ENCODE results near the gene GOLM1. TPM values are rescaled to one million over a fixed set of nuclear protein-coding genes. Genes with fewer than 3 reads are reported as not detected.

GOLM1 gene
- total RNA-seq, 1 experiment from 2014 or later: 73.4 TPM

DNA sequence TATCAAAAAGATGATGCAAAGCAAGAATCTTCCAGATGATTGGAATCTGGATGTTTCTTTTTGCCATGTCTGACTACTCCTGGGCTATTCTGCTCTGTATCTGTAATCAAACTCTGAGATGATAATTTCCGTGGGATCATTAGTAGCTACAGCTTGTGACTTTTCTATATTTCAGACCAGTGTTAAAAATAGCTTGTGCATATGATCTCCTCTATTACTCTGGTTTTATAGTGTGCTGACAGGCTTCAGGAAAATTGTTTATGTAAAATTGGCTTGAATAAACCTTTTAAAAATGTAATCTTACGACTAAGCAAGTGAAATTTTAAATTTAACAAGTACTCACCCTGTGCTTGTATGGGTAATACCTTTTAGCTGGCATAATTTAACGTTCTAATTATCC is 118.0 kb downstream of the GOLM1 start:
- DNase-seq (ENCODE audit: low read depth, low spot score) (no peak), ATAC-seq (no peak)
- Histone ChIP-seq H3K9me3 (ENCODE audit: control insufficient read depth, insufficient read depth, low read depth, low read length) (no peaks in the 10 kb centered on the region), H3K27me3 (ENCODE audit: control insufficient read depth, insufficient read depth, low read length) (no peaks in the 10 kb centered on the region), H3K36me3 (ENCODE audit: control insufficient read depth, insufficient read depth, low read length) (peaks cover 12% of the 10 kb centered on the region), H3K4me1 (ENCODE audit: control insufficient read depth, insufficient read depth, low read length) (no peaks in the 10 kb centered on the region), H3K27ac (ENCODE audit: low read length) (no peak overlapping the region), H3K4me3 (ENCODE audit: low read depth in 2 of 2, low read length in 2 of 2) (no peak overlapping the region)
- ChIA-PET CTCF (interaction anchor here (0.6 kb wide), 1 partner anchor 311 kb away, joined by 8 read pairs; no protein-coding TSS in a partner anchor), POLR2A (no interaction called here)
- in situ Hi-C loops (cut with HindIII; ENCODE audit: low pct_unique_long_range_greater_than_20kb, low sequenced_read_pairs) (no loop called here), intact Hi-C loops (cut with micrococcal nuclease; ENCODE audit: unreplicated experiment) (no loop called here)
- TF ChIP-seq TCF7L2 (IDR thresholded peaks at IDR 0.05; ENCODE audit: low read depth, low read length) (no peak), REST (IDR thresholded peaks at IDR 0.05; ENCODE audit: insufficient read depth in 1 of 2, low read depth in 2 of 2, low read length in 1 of 2) (no peak), POLR2AphosphoS5 (IDR thresholded peaks at IDR 0.05; ENCODE audit: low read depth, low read length) (no peak), SIN3A (IDR thresholded peaks at IDR 0.05; ENCODE audit: borderline replicate concordance, insufficient read depth, low read depth, low read length) (no peak)
- TF ChIP-seq, protein P1, sequence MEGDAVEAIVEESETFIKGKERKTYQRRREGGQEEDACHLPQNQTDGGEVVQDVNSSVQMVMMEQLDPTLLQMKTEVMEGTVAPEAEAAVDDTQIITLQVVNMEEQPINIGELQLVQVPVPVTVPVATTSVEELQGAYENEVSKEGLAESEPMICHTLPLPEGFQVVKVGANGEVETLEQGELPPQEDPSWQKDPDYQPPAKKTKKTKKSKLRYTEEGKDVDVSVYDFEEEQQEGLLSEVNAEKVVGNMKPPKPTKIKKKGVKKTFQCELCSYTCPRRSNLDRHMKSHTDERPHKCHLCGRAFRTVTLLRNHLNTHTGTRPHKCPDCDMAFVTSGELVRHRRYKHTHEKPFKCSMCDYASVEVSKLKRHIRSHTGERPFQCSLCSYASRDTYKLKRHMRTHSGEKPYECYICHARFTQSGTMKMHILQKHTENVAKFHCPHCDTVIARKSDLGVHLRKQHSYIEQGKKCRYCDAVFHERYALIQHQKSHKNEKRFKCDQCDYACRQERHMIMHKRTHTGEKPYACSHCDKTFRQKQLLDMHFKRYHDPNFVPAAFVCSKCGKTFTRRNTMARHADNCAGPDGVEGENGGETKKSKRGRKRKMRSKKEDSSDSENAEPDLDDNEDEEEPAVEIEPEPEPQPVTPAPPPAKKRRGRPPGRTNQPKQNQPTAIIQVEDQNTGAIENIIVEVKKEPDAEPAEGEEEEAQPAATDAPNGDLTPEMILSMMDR (IDR thresholded peaks at IDR 0.05): no peak
- no TSS peak for BruUV-seq (replicated peaks)

GRCh38 chr9:85978496-85978895 is 120.9 kb downstream of the GOLM1 start:
- Histone ChIP-seq H3K27me3 (ENCODE audit: control insufficient read depth, insufficient read depth, low read length) (no peaks in the 10 kb centered on the region), H3K4me1 (ENCODE audit: control insufficient read depth, insufficient read depth, low read length) (no peaks in the 10 kb centered on the region), H3K4me3 (ENCODE audit: low read depth in 2 of 2, low read length in 2 of 2) (no peak overlapping the region), H3K27ac (ENCODE audit: low read length) (no peak overlapping the region), H3K9me3 (ENCODE audit: control insufficient read depth, insufficient read depth, low read depth, low read length) (no peaks in the 10 kb centered on the region), H3K36me3 (ENCODE audit: control insufficient read depth, insufficient read depth, low read length) (peaks cover 15% of the 10 kb centered on the region)
- intact Hi-C loops (cut with micrococcal nuclease; ENCODE audit: unreplicated experiment) (no loop called here), in situ Hi-C loops (cut with HindIII; ENCODE audit: low pct_unique_long_range_greater_than_20kb, low sequenced_read_pairs) (no loop called here)
- CTCF ChIA-PET: no interaction called here
- no peak for TF ChIP-seq POLR2AphosphoS5 (IDR thresholded peaks at IDR 0.05; ENCODE audit: low read depth, low read length)
- TF ChIP-seq, protein P1 (IDR thresholded peaks at IDR 0.05): no peak
- no peak for TF ChIP-seq REST (IDR thresholded peaks at IDR 0.05; ENCODE audit: insufficient read depth in 1 of 2, low read depth in 2 of 2, low read length in 1 of 2)
- POLR2A ChIA-PET: no interaction called here
- DNase-seq (ENCODE audit: low read depth, low spot score) (no peak), ATAC-seq (no peak)
- no TSS peak for BruUV-seq (replicated peaks)

Other genes starting within 250 kb of the GOLM1 start
- 21.3 TPM for gene NAA35, start 158.4 kb downstream of the GOLM1 start, total RNA-seq (2021; ENCODE audit: unreplicated experiment)
- gene C9orf153, start 160.1 kb upstream of the GOLM1 start, total RNA-seq (2021; ENCODE audit: unreplicated experiment): not detected
- gene ISCA1, start 183.0 kb upstream of the GOLM1 start, total RNA-seq (2021; ENCODE audit: unreplicated experiment): 19.9 TPM